Neural progenitor cell (in vitro differentiated cells): ENCODE measurements around the gene ITPR2. TPM values are rescaled to one million over a fixed set of nuclear protein-coding genes. Genes with fewer than 3 reads are reported as not detected.

ENCODE experiments used
- DNase-seq: peaks from one replicate; pipeline ENCODE4 v3.0.0-alpha.2; 2016; ENCODE audit warnings: low spot score
- H2AFZ ChIP-seq: fragments of 200-600 bp; sonication (generic); replicated peaks from 2 replicates; pipeline ENCODE4 v1.6.1; 2016; ENCODE audit warnings: antibody characterized with exemption
- H3F3A ChIP-seq: fragments of 200-600 bp; sonication (generic); 2 replicates; pipeline ENCODE4 v1.6.1; 2016; ENCODE audit warnings: antibody characterized with exemption, low read depth
- H3K27ac ChIP-seq: fragments of 200-600 bp; sonication (generic); 2 replicates; pipeline ENCODE4 v1.5.1; 2016; ENCODE audit warnings: mild to moderate bottlenecking
- H3K27me3 ChIP-seq: fragments of 200-600 bp; sonication (generic); 2 replicates; pipeline ENCODE4 v1.6.1; 2016; ENCODE audit warnings: mild to moderate bottlenecking, moderate library complexity
- H3K36me3 ChIP-seq: fragments of 200-600 bp; sonication (generic); 2 replicates; pipeline ENCODE4 v1.5.1; 2016
- H3K4me1 ChIP-seq: fragments of 200-600 bp; sonication (generic); 2 replicates; pipeline ENCODE4 v1.6.1; 2016; ENCODE audit warnings: mixed run types
- H3K4me2 ChIP-seq: fragments of 200-600 bp; sonication (generic); 2 replicates; pipeline ENCODE4 v1.6.1; 2016
- H3K4me3 ChIP-seq: fragments of 200-600 bp; sonication (generic); 2 replicates; pipeline ENCODE4 v1.5.1; 2016
- H3K79me2 ChIP-seq: fragments of 200-600 bp; sonication (generic); 2 replicates; pipeline ENCODE4 v1.6.1; 2016; ENCODE audit warnings: low read depth
- H3K9ac ChIP-seq: fragments of 200-600 bp; sonication (generic); 2 replicates; pipeline ENCODE4 v1.6.1; 2016
- H3K9me3 ChIP-seq: fragments of 200-600 bp; sonication (generic); 2 replicates; pipeline ENCODE4 v1.5.1; 2016; ENCODE audit warnings: low read depth
- H4K20me1 ChIP-seq: fragments of 200-600 bp; sonication (generic); 2 replicates; pipeline ENCODE4 v1.6.1; 2016; ENCODE audit warnings: low read depth
- H3K27ac Mint-ChIP-seq: 3 replicates; pipeline ENCODE4 v1.8.0; 2021; ENCODE audit warnings: mixed read lengths
- H3K27me3 Mint-ChIP-seq: 2 replicates; pipeline ENCODE4 v1.8.0; 2022; ENCODE audit warnings: low read depth, mild to moderate bottlenecking, inconsistent platforms, moderate library complexity, mixed read lengths; ENCODE audit not compliant: insufficient read depth
- H3K36me3 Mint-ChIP-seq: 3 replicates; pipeline ENCODE4 v1.8.0; 2021; ENCODE audit warnings: mixed read lengths
- H3K4me1 Mint-ChIP-seq: 3 replicates; pipeline ENCODE4 v1.8.0; 2021; ENCODE audit warnings: mixed read lengths
- H3K4me3 Mint-ChIP-seq: 3 replicates; pipeline ENCODE4 v1.8.0; 2021; ENCODE audit warnings: mild to moderate bottlenecking, moderate library complexity, mixed read lengths
- H3K9me3 Mint-ChIP-seq: 3 replicates; pipeline ENCODE4 v1.8.0; 2020; ENCODE audit warnings: mixed read lengths
- CTCF ChIP-seq: fragments of 200-600 bp; sonication (generic); IDR thresholded peaks from 2 replicates; pipeline ENCODE4 v1.5.1; 2017; ENCODE audit warnings: antibody characterized with exemption, mild to moderate bottlenecking
- EZH2 ChIP-seq: fragments of 200-600 bp; sonication (generic); IDR thresholded peaks from 2 replicates; pipeline ENCODE4 v1.6.1; 2017; ENCODE audit warnings: antibody characterized with exemption, mild to moderate bottlenecking, moderate library complexity
- EZH2phosphoT487 ChIP-seq: fragments of 200-600 bp; sonication (generic); IDR thresholded peaks from 2 replicates; pipeline ENCODE4 v1.6.1; 2017; ENCODE audit warnings: antibody characterized with exemption
- total RNA-seq: library from RNA; depleted of rRNA; stranded (reverse); fragments of >200 nt; gene quantifications from 2 replicates; pipeline ENCODE4 v1.2.3, GENCODE V29; 2015; ENCODE audit warnings: low replicate concordance

The ITPR2 gene
- total RNA-seq, 1 donor from 2014 or later = 11.4 TPM

DNA sequence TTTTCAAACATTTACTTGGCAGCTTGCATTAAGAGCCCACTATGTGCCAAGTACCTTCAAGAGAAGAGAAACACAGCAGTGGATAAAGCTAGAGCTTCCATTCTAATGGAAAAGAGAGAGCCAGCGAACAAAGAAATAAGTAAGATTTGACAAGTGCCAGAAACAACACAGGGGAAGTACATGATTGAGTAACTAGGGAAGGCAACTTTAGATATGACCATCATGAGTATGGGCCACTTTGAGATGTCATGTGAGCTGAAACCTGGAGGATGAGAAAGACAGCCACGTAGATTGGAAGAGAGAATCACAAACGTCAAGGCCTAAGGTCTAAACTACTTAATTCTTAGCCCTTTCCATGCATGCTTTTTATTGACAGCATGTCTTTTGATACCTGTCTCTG lies 121.4 kb downstream of the ITPR2 start:
- Histone ChIP-seq H3K4me2 (no peak overlapping the region), H3K27me3 (no peaks in the 10 kb centered on the region), H3F3A (no peaks in the 10 kb centered on the region), H3K9ac (no peak overlapping the region), H3K9me3 (no peaks in the 10 kb centered on the region), H3K4me3 (no peak overlapping the region), H3K27ac (no peak overlapping the region), H3K79me2 (no peaks in the 10 kb centered on the region), H3K36me3 (no peaks in the 10 kb centered on the region), H3K4me1 (peaks cover 8% of the 10 kb centered on the region), H2AFZ (no peak overlapping the region), H4K20me1 (no peaks in the 10 kb centered on the region)
- Mint-ChIP-seq H3K36me3 (no peaks in the 10 kb centered on the region), H3K27ac (no peak overlapping the region), H3K4me1 (peaks cover 4% of the 10 kb centered on the region), H3K4me3 (no peak overlapping the region), H3K9me3 (no peaks in the 10 kb centered on the region), H3K27me3 (no peaks in the 10 kb centered on the region)
- DNase-seq = no peak
- no peak for TF ChIP-seq CTCF
- no peak for TF ChIP-seq EZH2phosphoT487
- TF ChIP-seq EZH2 = no peak

DNA sequence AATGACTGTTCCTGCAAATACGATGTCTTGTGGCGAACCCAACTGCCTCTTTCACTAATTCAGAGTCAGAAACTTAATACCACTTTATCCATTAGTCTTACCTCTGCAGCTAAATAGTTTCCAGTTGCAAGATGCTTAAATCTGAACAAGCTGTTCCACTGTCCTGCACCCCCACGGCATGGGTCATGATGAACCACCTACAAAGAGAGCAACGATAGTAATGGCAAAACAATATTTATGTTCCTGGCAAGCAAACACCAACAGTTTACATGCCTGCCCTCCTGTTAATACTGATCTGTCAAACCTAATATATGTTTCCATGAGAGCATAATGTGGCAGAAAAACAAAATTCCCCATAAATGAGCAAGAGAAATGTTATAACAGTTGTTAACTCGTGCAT lies 121.9 kb downstream of the ITPR2 start:
- Mint-ChIP-seq H3K36me3 (no peaks in the 10 kb centered on the region), H3K9me3 (no peaks in the 10 kb centered on the region), H3K27me3 (no peaks in the 10 kb centered on the region), H3K27ac (no peak overlapping the region), H3K4me3 (no peak overlapping the region), H3K4me1 (peaks cover 4% of the 10 kb centered on the region)
- no peak for TF ChIP-seq EZH2phosphoT487
- no peak for TF ChIP-seq CTCF
- no peak for TF ChIP-seq EZH2
- H3K27ac ChIP-seq = no peak overlapping the region
- no peaks in the 10 kb centered on the region for H3K79me2 ChIP-seq
- H3K4me3 ChIP-seq = no peak overlapping the region
- no peak overlapping the region for H3K4me2 ChIP-seq
- H3F3A ChIP-seq = no peaks in the 10 kb centered on the region
- no peaks in the 10 kb centered on the region for H4K20me1 ChIP-seq
- no peak for DNase-seq
- H3K9me3 ChIP-seq = no peaks in the 10 kb centered on the region
- no peaks in the 10 kb centered on the region for H3K36me3 ChIP-seq
- no peak overlapping the region for H3K9ac ChIP-seq
- H3K4me1 ChIP-seq = peaks cover 8% of the 10 kb centered on the region
- H2AFZ ChIP-seq = no peak overlapping the region
- no peaks in the 10 kb centered on the region for H3K27me3 ChIP-seq

- H3K79me2 ChIP-seq = no peaks in the 10 kb centered on the region
- H2AFZ ChIP-seq = no peak overlapping the region
- no peak for DNase-seq
- H3K27me3 Mint-ChIP-seq = no peaks in the 10 kb centered on the region
- no peaks in the 10 kb centered on the region for H3K9me3 ChIP-seq
- H3K4me2 ChIP-seq = no peak overlapping the region
- no peaks in the 10 kb centered on the region for H3K9me3 Mint-ChIP-seq
- H3K4me3 ChIP-seq = no peak overlapping the region
- no peak overlapping the region for H3K27ac ChIP-seq
- no peaks in the 10 kb centered on the region for H3K36me3 ChIP-seq
- peaks cover 4% of the 10 kb centered on the region for H3K4me1 ChIP-seq
- no peaks in the 10 kb centered on the region for H3K27me3 ChIP-seq
- no peaks in the 10 kb centered on the region for H3K36me3 Mint-ChIP-seq
- no peak overlapping the region for H3K9ac ChIP-seq
- no peak overlapping the region for H3K4me3 Mint-ChIP-seq
- no peak for TF ChIP-seq EZH2phosphoT487
- no peak for TF ChIP-seq CTCF
- TF ChIP-seq EZH2 = no peak
- H3K27ac Mint-ChIP-seq = no peak overlapping the region
- peaks cover 4% of the 10 kb centered on the region for H3K4me1 Mint-ChIP-seq
- no peaks in the 10 kb centered on the region for H3F3A ChIP-seq
- H4K20me1 ChIP-seq = no peaks in the 10 kb centered on the region
Observed at GRCh38 chr12:26705851-26706250, 127.1 kb downstream of the ITPR2 start.
